ENCODE measurements around the gene COQ8A. TPM values are rescaled to one million over a fixed set of nuclear protein-coding genes. Genes with fewer than 3 reads are reported as not detected.

The COQ8A gene
- total and polyA plus RNA-seq, 2 experiments from 2014 or later: 22.9 to 26.4 TPM

GRCh38 chr1:226948480-226948879 is 8.4 kb downstream of the COQ8A start:
- no peak for TF ChIP-seq EZH2phosphoT487 (IDR thresholded peaks at IDR 0.05; ENCODE audit: low read depth, severe bottlenecking, unreplicated experiment)
- no peak for TF ChIP-seq EZH2 (IDR thresholded peaks at IDR 0.05; ENCODE audit: borderline replicate concordance)
- no peak for TF ChIP-seq CTCF (IDR thresholded peaks at IDR 0.05; ENCODE audit: poor library complexity)
- no peak overlapping the region for H3K4me2 ChIP-seq
- no peaks in the 10 kb centered on the region for H3K36me3 ChIP-seq (replicated peaks; ENCODE audit: insufficient read depth, low read depth)
- no peak overlapping the region for H2AFZ ChIP-seq
- H3K9me3 ChIP-seq (ENCODE audit: low read depth): no peaks in the 10 kb centered on the region
- H3K4me1 ChIP-seq (ENCODE audit: insufficient read depth): peaks cover 17% of the 10 kb centered on the region
- no peaks in the 10 kb centered on the region for H4K20me1 ChIP-seq (ENCODE audit: insufficient read depth, poor library complexity, severe bottlenecking)
- H3K4me3 ChIP-seq: no peak overlapping the region
- no peaks in the 10 kb centered on the region for H3K27me3 ChIP-seq
- WGBS (ENCODE audit: low lambda C conversion rate, missing lambda C conversion rate): 99% methylated on average over 6 of the region's 6 CpGs
- peaks cover 65% of the 10 kb centered on the region for H3K79me2 ChIP-seq
- DNase-seq (ENCODE audit: low spot score): no peak
- no peak overlapping the region for H3K27ac ChIP-seq
- no peaks in the 10 kb centered on the region for H3K9me2 ChIP-seq (replicated peaks; ENCODE audit: insufficient read depth)

- 96% methylated on average over 15 of the region's 15 CpGs for WGBS (ENCODE audit: low lambda C conversion rate, missing lambda C conversion rate)
- Histone ChIP-seq H3K79me2 (peaks cover 66% of the 10 kb centered on the region), H3K27ac (no peak overlapping the region), H3K4me1 (ENCODE audit: insufficient read depth) (peaks cover 16% of the 10 kb centered on the region), H4K20me1 (ENCODE audit: insufficient read depth, poor library complexity, severe bottlenecking) (no peaks in the 10 kb centered on the region), H3K27me3 (no peaks in the 10 kb centered on the region), H3K9me2 (replicated peaks; ENCODE audit: insufficient read depth) (no peaks in the 10 kb centered on the region), H3K4me3 (no peak overlapping the region), H2AFZ (no peak overlapping the region), H3K4me2 (no peak overlapping the region), H3K9me3 (ENCODE audit: low read depth) (no peaks in the 10 kb centered on the region), H3K36me3 (replicated peaks; ENCODE audit: insufficient read depth, low read depth) (no peaks in the 10 kb centered on the region)
- DNase-seq (ENCODE audit: low spot score): no peak
- no peak for TF ChIP-seq EZH2 (IDR thresholded peaks at IDR 0.05; ENCODE audit: borderline replicate concordance)
- no peak for TF ChIP-seq CTCF (IDR thresholded peaks at IDR 0.05; ENCODE audit: poor library complexity)
- no peak for TF ChIP-seq EZH2phosphoT487 (IDR thresholded peaks at IDR 0.05; ENCODE audit: low read depth, severe bottlenecking, unreplicated experiment)
Measured at GRCh38 chr1:226948996-226949395, 8.9 kb downstream of the COQ8A start.

- no peak for DNase-seq (ENCODE audit: low spot score)
- H3K9me2 ChIP-seq (replicated peaks; ENCODE audit: insufficient read depth): no peaks in the 10 kb centered on the region
- H3K9me3 ChIP-seq (ENCODE audit: low read depth): no peaks in the 10 kb centered on the region
- H3K4me1 ChIP-seq (ENCODE audit: insufficient read depth): peaks cover 12% of the 10 kb centered on the region
- H3K4me3 ChIP-seq: no peak overlapping the region
- H3K4me2 ChIP-seq: no peak overlapping the region
- no peak overlapping the region for H2AFZ ChIP-seq
- TF ChIP-seq CTCF (IDR thresholded peaks at IDR 0.05; ENCODE audit: poor library complexity): no peak
- no peak for TF ChIP-seq EZH2 (IDR thresholded peaks at IDR 0.05; ENCODE audit: borderline replicate concordance)
- TF ChIP-seq EZH2phosphoT487 (IDR thresholded peaks at IDR 0.05; ENCODE audit: low read depth, severe bottlenecking, unreplicated experiment): no peak
- WGBS (ENCODE audit: low lambda C conversion rate, missing lambda C conversion rate): 98% methylated on average over 3 of the region's 3 CpGs
- H3K79me2 ChIP-seq: peaks cover 70% of the 10 kb centered on the region
- no peaks in the 10 kb centered on the region for H3K27me3 ChIP-seq
- no peaks in the 10 kb centered on the region for H4K20me1 ChIP-seq (ENCODE audit: insufficient read depth, poor library complexity, severe bottlenecking)
- no peaks in the 10 kb centered on the region for H3K36me3 ChIP-seq (replicated peaks; ENCODE audit: insufficient read depth, low read depth)
- H3K27ac ChIP-seq: no peak overlapping the region
Measured at GRCh38 chr1:226949401-226949800, 9.3 kb downstream of the COQ8A start.

- Histone ChIP-seq H2AFZ (no peak overlapping the region), H3K79me2 (peaks cover 75% of the 10 kb centered on the region), H3K27ac (no peak overlapping the region), H3K4me1 (ENCODE audit: insufficient read depth) (peaks cover 6% of the 10 kb centered on the region), H3K9me3 (ENCODE audit: low read depth) (no peaks in the 10 kb centered on the region), H4K20me1 (ENCODE audit: insufficient read depth, poor library complexity, severe bottlenecking) (no peaks in the 10 kb centered on the region), H3K9me2 (replicated peaks; ENCODE audit: insufficient read depth) (no peaks in the 10 kb centered on the region), H3K27me3 (no peaks in the 10 kb centered on the region), H3K4me3 (no peak overlapping the region), H3K4me2 (no peak overlapping the region), H3K36me3 (replicated peaks; ENCODE audit: insufficient read depth, low read depth) (no peaks in the 10 kb centered on the region)
- TF ChIP-seq EZH2phosphoT487 (IDR thresholded peaks at IDR 0.05; ENCODE audit: low read depth, severe bottlenecking, unreplicated experiment): no peak
- TF ChIP-seq EZH2 (IDR thresholded peaks at IDR 0.05; ENCODE audit: borderline replicate concordance): no peak
- no peak for TF ChIP-seq CTCF (IDR thresholded peaks at IDR 0.05; ENCODE audit: poor library complexity)
- no peak for DNase-seq (ENCODE audit: low spot score)
- WGBS (ENCODE audit: low lambda C conversion rate, missing lambda C conversion rate): 100% methylated on average over 1 of the region's 1 CpG
Measured at GRCh38 chr1:226950316-226950715, 10.2 kb downstream of the COQ8A start.

Measured in hepatocyte (in vitro differentiated cells).